ENCODE measurements around the gene LRRN4CL.
"Not testable (repeated sequence)": the region's sequence is repeated elsewhere in the genome, so short reads cannot be mapped to it uniquely, and the experiment has no call there.

The LRRN4CL gene

DNA sequence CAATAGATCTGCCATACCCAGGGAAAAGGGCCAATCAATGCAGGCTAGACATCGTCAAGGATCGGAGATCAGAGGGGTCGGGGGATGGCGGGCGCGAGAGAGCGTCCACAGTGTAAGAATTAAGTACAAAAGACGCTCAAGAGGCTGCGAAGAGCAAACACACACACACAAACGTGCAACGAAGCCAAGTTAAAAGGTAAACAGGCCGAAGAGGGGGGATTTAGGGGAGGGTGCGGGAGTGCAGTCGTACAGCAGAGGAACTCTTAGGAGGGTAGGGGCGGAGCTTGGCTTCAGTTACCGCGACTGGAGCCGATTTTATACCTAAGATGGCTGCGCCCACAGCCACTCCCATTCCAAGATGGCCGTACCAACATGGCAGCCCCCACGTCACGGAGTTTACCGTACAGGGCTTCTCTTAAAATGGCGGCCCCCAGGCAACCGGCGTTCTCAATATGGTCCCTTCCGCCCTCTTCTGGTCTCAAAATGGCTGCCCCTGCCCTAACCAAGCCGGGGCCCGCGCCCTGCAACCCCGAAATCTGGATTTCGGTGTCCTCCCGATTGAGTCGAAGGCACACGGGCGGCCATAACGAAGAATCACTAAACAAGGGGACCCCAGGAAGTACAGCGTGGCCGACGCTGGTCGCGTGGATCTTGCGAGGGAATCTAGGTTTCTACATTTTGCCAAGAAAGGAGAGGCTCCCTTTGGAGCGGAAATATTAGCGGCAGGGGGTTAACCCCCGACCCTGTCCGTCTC is 20.1 kb upstream of the LRRN4CL start:
- Histone ChIP-seq H3K4me3 (ENCODE audit: low read depth, low read length) (peak overlapping the region; percentile 85), H3K27me3 (ENCODE audit: control insufficient read depth, insufficient read depth, low read length) (no peaks in the 10 kb centered on the region), H3K36me3 (ENCODE audit: control insufficient read depth, insufficient read depth, low read length) (peaks cover 42% of the 10 kb centered on the region), H3K4me1 (ENCODE audit: control insufficient read depth, insufficient read depth, low read length) (peaks cover 22% of the 10 kb centered on the region), H3K9me3 (ENCODE audit: control insufficient read depth, insufficient read depth, low read depth, low read length) (no peaks in the 10 kb centered on the region), H3K9ac (ENCODE audit: low read length) (peak overlapping the region; percentile 97), H3K27ac (ENCODE audit: low read depth, low read length) (peak overlapping the region; percentile 96)

GRCh38 chr11:62708793-62709192 is 19.5 kb upstream of the LRRN4CL start:
- Histone ChIP-seq H3K9me3 (ENCODE audit: control insufficient read depth, insufficient read depth, low read depth, low read length) (no peaks in the 10 kb centered on the region), H3K27me3 (ENCODE audit: control insufficient read depth, insufficient read depth, low read length) (no peaks in the 10 kb centered on the region), H3K4me3 (ENCODE audit: low read depth, low read length) (peak overlapping the region; percentile 85), H3K27ac (ENCODE audit: low read depth, low read length) (no peak overlapping the region), H3K36me3 (ENCODE audit: control insufficient read depth, insufficient read depth, low read length) (peaks cover 37% of the 10 kb centered on the region), H3K4me1 (ENCODE audit: control insufficient read depth, insufficient read depth, low read length) (peaks cover 22% of the 10 kb centered on the region), H3K9ac (ENCODE audit: low read length) (peak overlapping the region; percentile 86)

DNA sequence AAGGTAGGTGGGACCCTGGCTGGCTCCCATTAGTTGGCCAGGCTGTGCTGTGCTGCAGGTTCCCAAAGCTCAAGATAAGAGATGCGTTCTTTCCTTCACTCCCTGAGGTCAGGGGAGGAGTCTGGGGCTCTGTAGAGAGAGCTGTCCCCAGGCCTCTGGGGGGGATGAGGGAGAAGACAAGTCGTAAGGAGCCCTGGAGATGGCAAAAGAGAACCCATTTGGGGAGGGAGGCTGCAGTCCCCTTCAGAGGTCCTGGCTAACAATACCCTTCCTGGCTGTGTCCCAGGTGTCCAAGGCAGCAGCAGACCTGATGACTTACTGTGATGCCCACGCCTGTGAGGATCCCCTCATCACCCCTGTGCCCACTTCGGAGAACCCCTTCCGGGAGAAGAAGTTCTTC is 19.1 kb upstream of the LRRN4CL start:
- H3K27me3 ChIP-seq (ENCODE audit: control insufficient read depth, insufficient read depth, low read length): no peaks in the 10 kb centered on the region
- H3K9me3 ChIP-seq (ENCODE audit: control insufficient read depth, insufficient read depth, low read depth, low read length): no peaks in the 10 kb centered on the region
- peak overlapping the region; percentile 85 for H3K4me3 ChIP-seq (ENCODE audit: low read depth, low read length)
- H3K27ac ChIP-seq (ENCODE audit: low read depth, low read length): no peak overlapping the region
- H3K4me1 ChIP-seq (ENCODE audit: control insufficient read depth, insufficient read depth, low read length): peaks cover 22% of the 10 kb centered on the region
- H3K9ac ChIP-seq (ENCODE audit: low read length): peak overlapping the region; percentile 86
- peaks cover 33% of the 10 kb centered on the region for H3K36me3 ChIP-seq (ENCODE audit: control insufficient read depth, insufficient read depth, low read length)

GRCh38 chr11:62707277-62707861 is 18.0 kb upstream of the LRRN4CL start, which contains the start of the genes BSCL2 and GNG3:
Gene BSCL2 (minus strand): TSS chr11:62707424. CDS start chr11:62707195, 229 bp downstream.
Gene GNG3 (plus strand): TSS chr11:62707676. CDS start chr11:62708296, 620 bp downstream.
- peak within 1 kb of the TSS; percentile 29; the same call in 1 of the 2 replicates for H3K27ac ChIP-seq (ENCODE audit: low read depth, low read length)
- H3K9ac ChIP-seq (ENCODE audit: low read length): peak within 1 kb of the TSS; percentile 83
- H3K36me3 ChIP-seq (ENCODE audit: control insufficient read depth, insufficient read depth, low read length): peaks cover 26% of the 10 kb centered on the region

GRCh38 chr11:62706850-62707247 is 17.5 kb upstream of the LRRN4CL start:
- Histone ChIP-seq H3K36me3 (ENCODE audit: control insufficient read depth, insufficient read depth, low read length) (peaks cover 26% of the 10 kb centered on the region), H3K4me3 (ENCODE audit: low read depth, low read length) (peak overlapping the region; percentile 88), H3K27me3 (ENCODE audit: control insufficient read depth, insufficient read depth, low read length) (no peaks in the 10 kb centered on the region), H3K9ac (ENCODE audit: low read length) (peak overlapping the region; percentile 83), H3K9me3 (ENCODE audit: control insufficient read depth, insufficient read depth, low read depth, low read length) (no peaks in the 10 kb centered on the region), H3K4me1 (ENCODE audit: control insufficient read depth, insufficient read depth, low read length) (peaks cover 22% of the 10 kb centered on the region), H3K27ac (ENCODE audit: low read depth, low read length) (peak overlapping the region; percentile 29; the same call in 1 of the 2 replicates)

More at GRCh38 chr11:62707277-62707861, 18.0 kb upstream of the LRRN4CL start, which contains the start of the genes BSCL2 and GNG3:
- Histone ChIP-seq H3K4me3 (ENCODE audit: low read depth, low read length) (peak within 1 kb of the TSS; percentile 88), H3K27me3 (ENCODE audit: control insufficient read depth, insufficient read depth, low read length) (no peaks in the 10 kb centered on the region), H3K4me1 (ENCODE audit: control insufficient read depth, insufficient read depth, low read length) (peaks cover 22% of the 10 kb centered on the region), H3K9me3 (ENCODE audit: control insufficient read depth, insufficient read depth, low read depth, low read length) (no peaks in the 10 kb centered on the region)

DNA sequence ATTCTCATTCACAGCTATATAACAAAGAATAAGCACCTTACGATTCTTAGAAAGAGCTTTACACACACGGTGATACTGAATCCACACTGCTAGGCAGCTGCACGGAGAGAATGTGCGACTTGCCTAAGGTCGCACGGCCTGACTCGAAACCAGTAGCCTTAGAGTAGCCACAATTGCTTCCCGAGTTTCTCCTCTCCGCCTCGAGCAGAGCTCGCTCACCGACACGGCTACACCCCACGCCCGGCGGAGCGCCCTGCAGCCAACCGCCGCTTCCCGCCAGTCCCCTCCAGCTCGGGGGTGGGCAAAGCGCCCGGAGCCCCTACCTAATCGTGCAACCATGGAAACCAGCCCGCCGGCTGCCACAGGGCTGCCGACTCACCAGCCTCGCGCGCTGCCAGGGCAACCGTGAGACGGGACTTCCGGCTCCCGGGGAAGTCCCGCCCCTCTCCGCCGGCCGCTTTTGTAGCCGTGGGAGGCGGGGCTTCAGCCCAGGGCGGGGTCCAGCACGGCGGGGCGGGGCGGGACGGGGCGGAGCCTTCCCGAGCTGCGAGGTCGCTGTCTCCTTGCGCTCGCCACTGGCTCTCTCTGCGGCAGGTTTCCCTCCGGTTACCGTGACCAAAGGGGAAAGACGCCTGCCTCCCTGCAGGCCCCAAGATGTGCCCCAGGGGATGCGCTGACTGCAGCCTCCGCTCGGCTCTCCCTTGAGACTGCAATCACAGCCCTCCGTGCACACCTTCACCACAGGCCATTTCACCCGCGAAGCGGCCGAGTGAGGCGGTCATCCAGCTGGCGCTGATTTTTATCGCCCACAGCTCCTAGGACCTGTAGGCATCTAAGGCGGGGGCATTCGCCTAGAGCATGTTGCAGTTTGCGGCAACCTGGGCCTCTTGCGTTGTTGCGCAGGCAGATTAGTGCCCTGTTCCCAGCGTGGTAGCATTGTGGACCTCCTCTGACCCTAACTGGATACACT is 16.8 kb upstream of the LRRN4CL start:
- Histone ChIP-seq H3K9me3 (ENCODE audit: control insufficient read depth, insufficient read depth, low read depth, low read length) (no peaks in the 10 kb centered on the region), H3K4me1 (ENCODE audit: control insufficient read depth, insufficient read depth, low read length) (peaks cover 22% of the 10 kb centered on the region), H3K36me3 (ENCODE audit: control insufficient read depth, insufficient read depth, low read length) (peaks cover 27% of the 10 kb centered on the region), H3K27ac (ENCODE audit: low read depth, low read length) (peak overlapping the region; percentile 62), H3K9ac (ENCODE audit: low read length) (peak overlapping the region; percentile 83), H3K4me3 (ENCODE audit: low read depth, low read length) (peak overlapping the region; percentile 88), H3K27me3 (ENCODE audit: control insufficient read depth, insufficient read depth, low read length) (no peaks in the 10 kb centered on the region)

GRCh38 chr11:62705413-62705812 is 16.1 kb upstream of the LRRN4CL start:
- H3K9ac ChIP-seq (ENCODE audit: low read length): peak overlapping the region; percentile 76
- H3K36me3 ChIP-seq (ENCODE audit: control insufficient read depth, insufficient read depth, low read length): peaks cover 29% of the 10 kb centered on the region
- H3K4me1 ChIP-seq (ENCODE audit: control insufficient read depth, insufficient read depth, low read length): peaks cover 20% of the 10 kb centered on the region
- peak overlapping the region; percentile 88 for H3K4me3 ChIP-seq (ENCODE audit: low read depth, low read length)
- H3K27ac ChIP-seq (ENCODE audit: low read depth, low read length): no peak overlapping the region
- no peaks in the 10 kb centered on the region for H3K9me3 ChIP-seq (ENCODE audit: control insufficient read depth, insufficient read depth, low read depth, low read length)
- no peaks in the 10 kb centered on the region for H3K27me3 ChIP-seq (ENCODE audit: control insufficient read depth, insufficient read depth, low read length)

DNA sequence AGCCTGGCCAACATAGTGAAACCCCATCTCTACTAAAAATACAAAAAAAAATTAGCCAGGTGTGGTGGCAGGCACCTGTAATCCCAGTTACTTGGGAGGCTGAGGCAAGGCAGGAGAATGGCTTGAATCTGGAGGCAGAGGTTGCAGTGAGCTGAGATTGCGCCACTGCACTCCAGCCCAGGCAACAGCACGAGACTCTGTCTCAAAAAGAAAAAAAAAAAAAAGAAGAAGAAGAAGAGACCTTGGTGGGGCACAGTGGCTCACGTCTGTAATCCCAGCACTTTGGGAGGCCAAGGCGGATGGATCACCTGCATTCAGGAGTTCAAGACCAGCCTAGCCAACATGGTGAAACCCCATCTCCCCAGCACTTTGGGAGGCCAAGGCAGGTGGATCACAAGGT is 14.6 kb upstream of the LRRN4CL start:
- peaks cover 15% of the 10 kb centered on the region for H3K4me1 ChIP-seq (ENCODE audit: control insufficient read depth, insufficient read depth, low read length)
- not testable (repeated sequence) for H3K27me3 ChIP-seq (ENCODE audit: control insufficient read depth, insufficient read depth, low read length); H3K4me3 ChIP-seq (ENCODE audit: low read depth, low read length); H3K9ac ChIP-seq (ENCODE audit: low read length); H3K27ac ChIP-seq (ENCODE audit: low read depth, low read length); H3K9me3 ChIP-seq (ENCODE audit: control insufficient read depth, insufficient read depth, low read depth, low read length)
- H3K36me3 ChIP-seq (ENCODE audit: control insufficient read depth, insufficient read depth, low read length): peaks cover 29% of the 10 kb centered on the region

DNA sequence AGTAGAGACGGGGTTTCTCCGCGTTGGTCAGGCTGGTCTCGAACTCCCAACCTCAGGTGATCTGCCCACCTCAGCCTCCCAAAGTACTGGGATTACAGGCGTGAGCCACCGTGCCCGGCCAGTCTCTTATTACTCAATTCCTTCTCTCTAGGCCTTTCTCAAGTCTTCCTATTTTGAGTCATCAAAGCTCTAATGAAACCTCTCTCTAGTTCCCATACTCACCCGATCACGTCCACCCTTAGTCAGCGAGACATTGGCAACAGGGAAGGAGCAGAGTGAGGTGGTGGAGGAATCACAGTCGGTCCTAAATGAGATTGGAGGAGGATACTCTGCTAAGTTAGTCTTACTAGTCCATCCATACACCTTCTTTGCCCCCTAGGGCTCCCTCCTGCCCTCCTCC is 12.9 kb upstream of the LRRN4CL start:
- Histone ChIP-seq H3K36me3 (ENCODE audit: control insufficient read depth, insufficient read depth, low read length) (peaks cover 29% of the 10 kb centered on the region), H3K9me3 (ENCODE audit: control insufficient read depth, insufficient read depth, low read depth, low read length) (no peaks in the 10 kb centered on the region), H3K27ac (ENCODE audit: low read depth, low read length) (no peak overlapping the region), H3K9ac (ENCODE audit: low read length) (no peak overlapping the region), H3K4me1 (ENCODE audit: control insufficient read depth, insufficient read depth, low read length) (peaks cover 6% of the 10 kb centered on the region; the same call in 1 of the 2 replicates), H3K4me3 (ENCODE audit: low read depth, low read length) (no peak overlapping the region), H3K27me3 (ENCODE audit: control insufficient read depth, insufficient read depth, low read length) (no peaks in the 10 kb centered on the region)

DNA sequence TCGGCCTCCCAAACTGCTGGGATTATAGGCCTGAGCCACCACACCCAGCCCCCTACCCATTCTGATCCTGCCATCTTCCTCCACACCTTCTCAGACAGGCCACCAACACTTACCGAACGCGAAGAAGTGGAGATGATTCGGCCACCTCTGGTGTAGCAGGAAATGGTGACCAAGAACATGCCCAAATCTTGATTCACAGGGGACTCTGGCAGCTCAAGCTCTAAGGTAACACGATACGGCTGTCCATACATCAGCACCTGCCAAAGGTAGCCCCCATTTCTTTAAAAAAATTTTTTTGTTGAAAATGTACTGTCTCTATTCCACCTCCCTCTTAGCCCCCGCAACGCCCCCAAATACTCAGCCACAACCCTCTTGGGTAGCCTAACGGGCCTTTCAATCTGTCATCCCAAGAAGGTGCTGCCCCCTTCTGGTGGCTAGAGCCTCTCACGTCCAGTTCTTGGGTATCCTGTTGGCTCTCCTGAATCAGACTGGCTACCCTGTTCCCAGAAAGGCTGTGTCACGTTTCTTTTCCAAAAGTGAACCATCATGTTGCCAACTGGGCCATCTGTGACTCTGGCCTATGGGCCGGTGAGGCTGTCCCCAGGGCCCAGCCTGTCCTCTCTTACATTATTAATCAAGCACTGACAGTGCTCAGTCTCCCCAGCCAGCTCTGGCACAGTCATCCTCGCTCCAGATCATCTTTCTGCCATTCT is 5.3 kb upstream of the LRRN4CL start:
- Histone ChIP-seq H3K27ac (ENCODE audit: low read depth, low read length) (no peak overlapping the region), H3K36me3 (ENCODE audit: control insufficient read depth, insufficient read depth, low read length) (peaks cover 49% of the 10 kb centered on the region), H3K9me3 (ENCODE audit: control insufficient read depth, insufficient read depth, low read depth, low read length) (no peaks in the 10 kb centered on the region), H3K27me3 (ENCODE audit: control insufficient read depth, insufficient read depth, low read length) (no peaks in the 10 kb centered on the region), H3K4me3 (ENCODE audit: low read depth, low read length) (no peak overlapping the region), H3K9ac (ENCODE audit: low read length) (no peak overlapping the region), H3K4me1 (ENCODE audit: control insufficient read depth, insufficient read depth, low read length) (peaks cover 4% of the 10 kb centered on the region; the same call in 1 of the 2 replicates)
